ENCODE results near the gene YPEL5. TPM values are rescaled to one million over a fixed set of nuclear protein-coding genes. Genes with fewer than 3 reads are reported as not detected.

Gene YPEL5
- total RNA-seq, 2 experiments from 2014 or later = 38.9 to 52.1 TPM

DNA sequence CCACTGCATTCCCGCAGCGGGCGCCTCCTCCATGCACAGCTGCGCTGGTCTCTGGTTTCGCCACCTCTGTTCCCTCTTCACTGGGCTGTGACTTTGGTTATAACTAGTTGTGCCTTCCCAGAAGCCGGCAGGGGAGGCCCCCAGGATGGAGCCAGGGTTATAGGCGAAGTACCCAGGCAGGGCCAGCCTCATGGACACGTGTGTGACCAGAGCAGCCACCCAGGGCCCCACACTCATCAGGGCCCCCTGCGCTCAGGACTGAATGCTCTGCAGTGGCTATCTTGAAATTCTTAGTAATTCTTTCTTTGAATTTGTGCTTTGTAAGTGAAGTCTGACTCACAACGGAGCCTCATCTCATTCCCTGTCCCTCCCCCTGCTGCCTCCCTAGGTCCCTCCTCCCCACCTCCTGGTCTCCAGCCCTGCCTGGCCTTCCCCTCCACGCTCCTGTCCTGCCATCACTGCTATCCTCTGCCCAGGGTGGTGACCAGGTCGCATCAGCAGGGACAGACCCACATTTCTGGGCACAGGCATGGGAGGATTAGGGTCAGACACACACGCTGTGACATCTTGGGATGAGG, 46.4 kb downstream of the YPEL5 start:
- H3K27ac ChIP-seq (ENCODE audit: low read depth, low read length, poor library complexity, severe bottlenecking) = no peak overlapping the region
- no peaks in the 10 kb centered on the region for H3K36me3 ChIP-seq (ENCODE audit: insufficient read depth, low read length)
- no peak for DNase-seq (ENCODE audit: low spot score)
- ChIA-PET POLR2A (interaction anchor here (0.6 to 0.7 kb wide), 3 partner anchors 65 to 1133 kb away, joined by 3 read pairs; no protein-coding TSS in a partner anchor), CTCF (ENCODE audit: unreplicated experiment) (no interaction called here)
- H3K4me1 ChIP-seq (ENCODE audit: insufficient read depth, low read length, poor library complexity, severe bottlenecking) = no peaks in the 10 kb centered on the region
- no peaks in the 10 kb centered on the region for H3K9me3 ChIP-seq (ENCODE audit: low read length)
- no TSS peak for BruUV-seq (replicated peaks)
- H3K9me2 ChIP-seq (ENCODE audit: insufficient read depth, low read length) = no peaks in the 10 kb centered on the region
- H4K20me1 ChIP-seq (ENCODE audit: insufficient read depth, low read length) = no peaks in the 10 kb centered on the region
- no peak overlapping the region for H2AFZ ChIP-seq (ENCODE audit: low read length)
- intact Hi-C loops (cut with micrococcal nuclease; ENCODE audit: unreplicated experiment) = no loop called here
- H3K4me3 ChIP-seq (ENCODE audit: low read depth, low read length, poor library complexity, severe bottlenecking) = no peak overlapping the region
- TF ChIP-seq, protein P1, sequence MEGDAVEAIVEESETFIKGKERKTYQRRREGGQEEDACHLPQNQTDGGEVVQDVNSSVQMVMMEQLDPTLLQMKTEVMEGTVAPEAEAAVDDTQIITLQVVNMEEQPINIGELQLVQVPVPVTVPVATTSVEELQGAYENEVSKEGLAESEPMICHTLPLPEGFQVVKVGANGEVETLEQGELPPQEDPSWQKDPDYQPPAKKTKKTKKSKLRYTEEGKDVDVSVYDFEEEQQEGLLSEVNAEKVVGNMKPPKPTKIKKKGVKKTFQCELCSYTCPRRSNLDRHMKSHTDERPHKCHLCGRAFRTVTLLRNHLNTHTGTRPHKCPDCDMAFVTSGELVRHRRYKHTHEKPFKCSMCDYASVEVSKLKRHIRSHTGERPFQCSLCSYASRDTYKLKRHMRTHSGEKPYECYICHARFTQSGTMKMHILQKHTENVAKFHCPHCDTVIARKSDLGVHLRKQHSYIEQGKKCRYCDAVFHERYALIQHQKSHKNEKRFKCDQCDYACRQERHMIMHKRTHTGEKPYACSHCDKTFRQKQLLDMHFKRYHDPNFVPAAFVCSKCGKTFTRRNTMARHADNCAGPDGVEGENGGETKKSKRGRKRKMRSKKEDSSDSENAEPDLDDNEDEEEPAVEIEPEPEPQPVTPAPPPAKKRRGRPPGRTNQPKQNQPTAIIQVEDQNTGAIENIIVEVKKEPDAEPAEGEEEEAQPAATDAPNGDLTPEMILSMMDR (conservative IDR thresholded peaks at IDR 0.05; ENCODE audit: low read length) = no peak
- TF ChIP-seq EZH2phosphoT487 (IDR thresholded peaks at IDR 0.05; ENCODE audit: borderline replicate concordance, low read depth, low read length) = no peak
- no peak overlapping the region for H3K4me2 ChIP-seq (ENCODE audit: low read length)
- H3K79me2 ChIP-seq (ENCODE audit: insufficient read depth, low read depth, low read length) = no peaks in the 10 kb centered on the region

DNA sequence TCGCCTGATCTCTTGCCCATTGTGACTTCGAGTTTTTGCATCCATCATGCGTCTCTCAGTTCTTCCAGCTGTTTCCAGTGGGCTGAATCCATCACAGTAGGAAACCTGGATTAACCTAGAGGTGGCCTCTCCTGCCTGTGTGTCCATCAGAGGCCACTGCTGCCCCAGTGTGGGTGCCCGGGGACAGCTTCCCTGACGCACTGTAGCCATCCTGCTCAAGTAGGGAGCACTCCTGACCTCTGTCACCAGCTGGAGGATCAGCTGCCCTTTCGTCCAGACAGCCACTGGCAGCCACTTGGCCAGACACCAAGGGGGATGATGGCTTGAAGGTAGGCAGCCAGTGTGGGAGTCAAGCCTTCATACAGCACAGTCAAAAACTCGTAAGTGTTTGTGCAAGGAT, 47.6 kb downstream of the YPEL5 start:
- no peaks in the 10 kb centered on the region for H3K9me3 ChIP-seq (ENCODE audit: low read length)
- no peaks in the 10 kb centered on the region for H4K20me1 ChIP-seq (ENCODE audit: insufficient read depth, low read length)
- BruUV-seq (replicated peaks) = no TSS peak
- H3K79me2 ChIP-seq (ENCODE audit: insufficient read depth, low read depth, low read length) = no peaks in the 10 kb centered on the region
- H2AFZ ChIP-seq (ENCODE audit: low read length) = no peak overlapping the region
- H3K27ac ChIP-seq (ENCODE audit: low read depth, low read length, poor library complexity, severe bottlenecking) = no peak overlapping the region
- TF ChIP-seq, protein P1 (conservative IDR thresholded peaks at IDR 0.05; ENCODE audit: low read length) = no peak
- no peak for TF ChIP-seq EZH2phosphoT487 (IDR thresholded peaks at IDR 0.05; ENCODE audit: borderline replicate concordance, low read depth, low read length)
- intact Hi-C loops (cut with micrococcal nuclease; ENCODE audit: unreplicated experiment) = no loop called here
- H3K4me3 ChIP-seq (ENCODE audit: low read depth, low read length, poor library complexity, severe bottlenecking) = no peak overlapping the region
- H3K9me2 ChIP-seq (ENCODE audit: insufficient read depth, low read length) = no peaks in the 10 kb centered on the region
- ChIA-PET POLR2A (no interaction called here), CTCF (ENCODE audit: unreplicated experiment) (no interaction called here)
- no peaks in the 10 kb centered on the region for H3K4me1 ChIP-seq (ENCODE audit: insufficient read depth, low read length, poor library complexity, severe bottlenecking)
- H3K4me2 ChIP-seq (ENCODE audit: low read length) = no peak overlapping the region
- H3K36me3 ChIP-seq (ENCODE audit: insufficient read depth, low read length) = no peaks in the 10 kb centered on the region
- DNase-seq (ENCODE audit: low spot score) = no peak

DNA sequence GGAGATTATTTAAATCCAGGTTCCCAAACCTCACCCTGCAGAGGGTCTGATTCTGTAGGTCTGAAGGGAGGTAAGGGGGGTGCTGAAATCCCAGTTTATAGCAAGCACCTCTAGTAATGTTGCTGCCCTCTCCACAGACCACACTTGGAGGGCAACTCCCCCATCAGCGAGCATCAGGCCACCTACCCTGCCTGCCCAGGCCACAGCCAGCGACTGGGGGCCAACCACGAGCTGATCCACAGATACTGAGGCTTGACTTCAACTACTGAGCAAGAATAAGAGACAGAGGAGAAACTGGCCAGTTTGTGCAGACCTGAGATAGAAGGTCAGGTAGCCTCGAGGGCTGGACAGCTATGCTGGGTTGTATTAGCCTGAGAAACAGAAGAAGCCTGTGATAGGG, 48.2 kb downstream of the YPEL5 start:
- BruUV-seq (replicated peaks) = no TSS peak
- no peak overlapping the region for H2AFZ ChIP-seq (ENCODE audit: low read length)
- H3K9me2 ChIP-seq (ENCODE audit: insufficient read depth, low read length) = no peaks in the 10 kb centered on the region
- H3K36me3 ChIP-seq (ENCODE audit: insufficient read depth, low read length) = no peaks in the 10 kb centered on the region
- no peak for TF ChIP-seq EZH2phosphoT487 (IDR thresholded peaks at IDR 0.05; ENCODE audit: borderline replicate concordance, low read depth, low read length)
- TF ChIP-seq, protein P1 (conservative IDR thresholded peaks at IDR 0.05; ENCODE audit: low read length) = no peak
- ChIA-PET POLR2A (no interaction called here), CTCF (ENCODE audit: unreplicated experiment) (no interaction called here)
- H3K4me1 ChIP-seq (ENCODE audit: insufficient read depth, low read length, poor library complexity, severe bottlenecking) = no peaks in the 10 kb centered on the region
- H3K4me3 ChIP-seq (ENCODE audit: low read depth, low read length, poor library complexity, severe bottlenecking) = no peak overlapping the region
- DNase-seq (ENCODE audit: low spot score) = no peak
- H3K4me2 ChIP-seq (ENCODE audit: low read length) = no peak overlapping the region
- H3K79me2 ChIP-seq (ENCODE audit: insufficient read depth, low read depth, low read length) = no peaks in the 10 kb centered on the region
- no peaks in the 10 kb centered on the region for H3K9me3 ChIP-seq (ENCODE audit: low read length)
- H3K27ac ChIP-seq (ENCODE audit: low read depth, low read length, poor library complexity, severe bottlenecking) = no peak overlapping the region
- intact Hi-C loops (cut with micrococcal nuclease; ENCODE audit: unreplicated experiment) = no loop called here
- H4K20me1 ChIP-seq (ENCODE audit: insufficient read depth, low read length) = no peaks in the 10 kb centered on the region

Data from OCI-LY7 (cell line).